ENCODE data around the gene MYO10. TPM values are rescaled to one million over a fixed set of nuclear protein-coding genes. Genes with fewer than 3 reads are reported as not detected.

Gene MYO10
- total and polyA plus RNA-seq, 3 experiments from 2014 or later = 0.11 to 0.18 TPM; not detected in 1

DNA sequence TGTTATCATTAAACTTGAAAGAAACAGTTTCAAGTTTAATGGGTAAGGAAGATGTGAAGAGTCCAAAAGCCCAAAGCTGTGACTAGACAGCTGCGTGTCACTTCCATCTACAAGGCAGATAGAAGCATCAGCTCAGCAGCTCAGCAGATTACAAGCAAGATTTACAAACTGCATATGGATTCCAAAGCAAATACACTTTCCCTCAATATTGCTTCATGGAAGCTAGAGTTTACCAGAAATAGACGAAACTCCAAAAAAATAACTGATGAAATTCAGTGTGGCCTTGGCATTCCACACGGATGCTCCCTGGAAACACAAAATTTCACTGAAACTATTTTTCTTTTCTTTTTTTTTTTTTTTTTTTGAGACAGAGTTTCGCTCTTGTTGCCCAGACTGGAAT lies 17.9 kb downstream of the MYO10 start:
- Mint-ChIP-seq H3K27me3 (peaks cover 0 to 2% of the 10 kb centered on the region in 2 donors), H3K4me1 (no peaks in the 10 kb centered on the region), H3K27ac (no peak overlapping the region), H3K36me3 (no peaks in the 10 kb centered on the region), H3K4me3 (no peak overlapping the region), H3K9me3 (peaks cover 0 to 3% (median 2%) of the 10 kb centered on the region in 5 donors)
- CTCF ChIA-PET = no interaction called here
- Histone ChIP-seq H3K4me1 (ENCODE audit: insufficient read depth, low read length) (no peaks in the 10 kb centered on the region), H3K36me3 (ENCODE audit: insufficient read depth, low read length) (no peaks in the 10 kb centered on the region), H3K27ac (ENCODE audit: low read depth, low read length) (no peak overlapping the region), H3K27me3 (ENCODE audit: insufficient read depth, low read length, poor library complexity, severe bottlenecking) (no peaks in the 10 kb centered on the region), H3K9me3 (ENCODE audit: low read length) (no peaks in the 10 kb centered on the region), H3K4me3 (ENCODE audit: low read length) (no peak overlapping the region)
- DNase-seq = no peak
- POLR2A ChIA-PET = no interaction called here

DNA sequence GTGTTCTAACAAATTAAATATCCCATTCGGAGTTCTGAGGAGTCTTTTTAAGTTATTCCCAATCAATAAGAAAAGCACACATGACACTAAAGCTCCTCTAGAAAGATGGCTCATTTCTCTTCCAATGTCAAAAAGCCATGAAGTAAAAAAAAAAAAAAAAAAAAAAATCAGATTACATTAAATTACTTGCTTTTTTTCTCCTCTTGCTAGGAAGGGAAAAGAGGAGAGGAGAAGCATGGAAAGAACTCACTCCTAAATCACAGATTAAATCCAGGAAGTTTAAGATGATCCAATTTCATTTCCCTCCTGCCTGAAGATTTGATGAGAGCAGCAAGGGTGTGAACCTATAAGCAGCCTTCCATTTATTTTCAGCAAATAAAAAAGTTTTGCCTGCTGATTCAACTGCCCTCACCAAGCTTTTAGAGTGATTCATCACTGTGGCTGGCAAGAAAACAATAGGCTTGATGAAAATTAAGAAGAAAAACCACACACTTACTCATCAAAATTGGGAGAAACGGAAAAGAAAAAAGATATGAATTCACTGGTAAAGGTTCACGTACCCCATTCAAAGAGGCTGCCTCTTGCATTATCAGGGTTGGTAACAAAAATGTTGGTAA lies 19.7 kb downstream of the MYO10 start:
- Mint-ChIP-seq H3K27ac (no peak overlapping the region), H3K27me3 (peaks cover 0 to 2% of the 10 kb centered on the region in 2 donors), H3K36me3 (no peaks in the 10 kb centered on the region), H3K4me3 (no peak overlapping the region), H3K4me1 (no peaks in the 10 kb centered on the region), H3K9me3 (peaks cover 0 to 3% (median 2%) of the 10 kb centered on the region in 5 donors)
- Histone ChIP-seq H3K36me3 (ENCODE audit: insufficient read depth, low read length) (no peaks in the 10 kb centered on the region), H3K27ac (ENCODE audit: low read depth, low read length) (no peak overlapping the region), H3K4me1 (ENCODE audit: insufficient read depth, low read length) (no peaks in the 10 kb centered on the region), H3K4me3 (ENCODE audit: low read length) (no peak overlapping the region), H3K9me3 (ENCODE audit: low read length) (no peaks in the 10 kb centered on the region), H3K27me3 (ENCODE audit: insufficient read depth, low read length, poor library complexity, severe bottlenecking) (no peaks in the 10 kb centered on the region)
- DNase-seq = no peak
- ChIA-PET CTCF (no interaction called here), POLR2A (no interaction called here)

DNA sequence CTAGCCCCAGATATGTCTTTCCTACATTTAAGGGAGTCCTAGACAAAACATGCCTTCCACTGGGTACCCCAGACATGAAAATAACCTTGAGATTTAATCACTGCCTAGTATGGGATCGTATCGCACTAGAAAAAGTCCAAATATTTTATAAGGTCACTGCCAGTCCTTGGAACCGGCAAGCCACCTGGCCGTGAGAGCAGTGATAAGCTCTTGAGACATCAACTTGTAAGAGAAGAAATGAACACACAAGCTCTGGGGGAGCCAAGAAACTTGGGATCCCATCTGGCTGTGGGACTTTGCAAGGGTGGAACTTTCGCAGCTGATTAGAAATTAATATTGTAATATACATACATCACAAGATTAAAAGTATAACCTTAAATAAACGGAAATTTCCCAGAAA lies 21.5 kb downstream of the MYO10 start:
- Mint-ChIP-seq H3K9me3 (peaks cover 0 to 7% (median 3%) of the 10 kb centered on the region in 5 donors), H3K27ac (no peak overlapping the region), H3K4me3 (no peak overlapping the region), H3K36me3 (no peaks in the 10 kb centered on the region), H3K27me3 (peaks cover 0 to 2% of the 10 kb centered on the region in 2 donors), H3K4me1 (no peaks in the 10 kb centered on the region)
- Histone ChIP-seq H3K27ac (ENCODE audit: low read depth, low read length) (no peak overlapping the region), H3K4me1 (ENCODE audit: insufficient read depth, low read length) (no peaks in the 10 kb centered on the region), H3K4me3 (ENCODE audit: low read length) (no peak overlapping the region), H3K27me3 (ENCODE audit: insufficient read depth, low read length, poor library complexity, severe bottlenecking) (no peaks in the 10 kb centered on the region), H3K36me3 (ENCODE audit: insufficient read depth, low read length) (no peaks in the 10 kb centered on the region), H3K9me3 (ENCODE audit: low read length) (no peaks in the 10 kb centered on the region)
- ChIA-PET POLR2A (no interaction called here), CTCF (no interaction called here)
- DNase-seq = no peak

DNA sequence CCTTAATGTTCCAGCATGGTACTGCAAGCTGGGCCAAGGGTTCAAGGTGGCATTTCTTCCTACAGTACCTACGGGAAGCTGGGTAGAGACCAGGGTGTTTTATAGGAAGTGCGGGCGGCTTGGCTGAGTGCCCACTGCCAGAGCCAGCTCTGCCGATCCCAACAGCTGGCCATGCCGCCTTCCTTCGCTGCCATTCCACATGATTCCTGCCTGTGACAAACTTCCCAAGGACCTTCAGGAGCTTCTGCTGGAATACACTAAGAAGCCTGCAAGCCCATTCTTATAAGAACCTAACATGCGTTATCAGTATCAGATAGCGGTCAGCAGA lies 22.0 kb downstream of the MYO10 start:
- Histone ChIP-seq H3K4me3 (ENCODE audit: low read length) (no peak overlapping the region), H3K4me1 (ENCODE audit: insufficient read depth, low read length) (no peaks in the 10 kb centered on the region), H3K27me3 (ENCODE audit: insufficient read depth, low read length, poor library complexity, severe bottlenecking) (no peaks in the 10 kb centered on the region), H3K9me3 (ENCODE audit: low read length) (no peaks in the 10 kb centered on the region), H3K27ac (ENCODE audit: low read depth, low read length) (no peak overlapping the region), H3K36me3 (ENCODE audit: insufficient read depth, low read length) (no peaks in the 10 kb centered on the region)
- CTCF ChIA-PET = no interaction called here
- Mint-ChIP-seq H3K27me3 (peaks cover 0 to 2% of the 10 kb centered on the region in 2 donors), H3K27ac (no peak overlapping the region), H3K9me3 (peaks cover 0 to 7% (median 2%) of the 10 kb centered on the region in 5 donors), H3K36me3 (no peaks in the 10 kb centered on the region), H3K4me3 (no peak overlapping the region), H3K4me1 (no peaks in the 10 kb centered on the region)
- POLR2A ChIA-PET = no interaction called here
- DNase-seq = no peak

DNA sequence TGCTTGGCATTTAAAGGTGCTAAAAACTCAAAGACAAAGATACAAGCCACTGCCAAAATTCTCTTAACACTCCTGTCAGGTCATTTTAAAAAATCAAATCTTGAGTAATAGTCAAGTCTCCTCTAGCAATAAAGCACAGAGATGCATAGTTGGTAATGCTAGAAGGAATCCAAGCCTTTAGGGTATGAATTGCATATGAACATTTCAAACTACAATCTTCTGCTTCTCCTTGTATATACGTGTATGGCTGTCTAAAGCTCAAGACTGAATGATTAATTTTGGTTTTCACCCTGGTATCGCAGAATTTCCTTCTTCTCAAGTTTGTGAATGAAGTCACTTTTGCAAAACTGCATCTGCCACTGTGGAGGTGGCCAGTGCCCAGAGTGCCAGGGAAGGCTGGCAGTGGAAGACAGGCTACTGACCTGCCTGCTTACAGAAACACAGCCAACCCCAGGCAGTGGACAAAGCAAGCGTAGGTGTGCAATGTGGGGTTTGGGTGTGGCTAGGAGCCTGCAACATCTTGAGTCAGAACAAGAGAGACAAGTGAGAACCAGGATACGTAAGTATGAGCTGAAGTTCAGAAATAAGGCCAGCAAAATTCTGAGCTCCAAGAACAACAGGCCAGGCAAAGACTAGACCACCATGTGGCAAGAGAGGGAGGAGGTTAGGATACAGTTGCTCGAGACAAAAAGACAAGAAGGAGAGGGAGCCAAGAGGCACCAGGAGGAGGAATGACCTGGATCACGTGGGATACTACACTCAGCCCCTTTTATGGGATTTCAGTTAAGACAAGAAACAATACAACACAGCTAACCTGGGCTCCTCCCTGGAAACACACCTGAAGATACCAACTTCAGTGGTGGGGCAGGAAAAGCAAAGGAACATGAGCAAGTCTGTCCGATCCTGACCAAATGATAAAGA lies 22.6 kb downstream of the MYO10 start:
- POLR2A ChIA-PET = no interaction called here
- no peaks in the 10 kb centered on the region for H3K4me1 Mint-ChIP-seq

DNA sequence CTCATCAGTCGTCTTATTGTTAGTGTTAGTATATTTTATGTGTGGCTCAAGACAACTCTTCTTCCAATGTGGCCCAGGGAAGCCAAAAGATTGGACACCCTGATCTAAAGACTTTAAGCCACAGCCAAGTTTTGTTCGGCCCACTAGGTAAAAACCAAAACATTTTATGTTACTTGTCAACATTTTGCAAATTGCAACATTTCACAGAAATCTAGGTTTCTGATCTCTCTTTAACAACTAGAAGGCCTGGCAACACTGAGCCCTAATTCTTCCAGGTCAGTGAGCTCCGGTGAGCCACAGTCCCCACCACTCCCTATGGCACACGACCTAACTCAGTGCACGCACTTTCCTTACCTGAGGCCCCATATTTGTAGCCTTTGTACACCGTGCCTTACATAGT lies 24.0 kb downstream of the MYO10 start:
- no peak overlapping the region for H3K4me3 ChIP-seq (ENCODE audit: low read length)
- ChIA-PET CTCF (no interaction called here), POLR2A (no interaction called here)
- no peak overlapping the region for H3K4me3 Mint-ChIP-seq
- H3K27me3 Mint-ChIP-seq = no peaks in the 10 kb centered on the region
- no peaks in the 10 kb centered on the region for H3K36me3 Mint-ChIP-seq
- H3K27ac Mint-ChIP-seq = no peak overlapping the region
- no peaks in the 10 kb centered on the region for H3K4me1 ChIP-seq (ENCODE audit: insufficient read depth, low read length)
- H3K4me1 Mint-ChIP-seq = no peaks in the 10 kb centered on the region
- H3K27me3 ChIP-seq (ENCODE audit: insufficient read depth, low read length, poor library complexity, severe bottlenecking) = no peaks in the 10 kb centered on the region
- no peaks in the 10 kb centered on the region for H3K36me3 ChIP-seq (ENCODE audit: insufficient read depth, low read length)
- no peak overlapping the region for H3K27ac ChIP-seq (ENCODE audit: low read depth, low read length)
- no peak for DNase-seq
- H3K9me3 Mint-ChIP-seq = peaks cover 0 to 13% (median 2%) of the 10 kb centered on the region in 5 donors
- no peaks in the 10 kb centered on the region for H3K9me3 ChIP-seq (ENCODE audit: low read length)

More for the DNA sequence above, 22.6 kb downstream of the MYO10 start:
- H3K27me3 Mint-ChIP-seq = peaks cover 0 to 2% of the 10 kb centered on the region in 2 donors
- no peaks in the 10 kb centered on the region for H3K4me1 ChIP-seq (ENCODE audit: insufficient read depth, low read length)
- H3K36me3 ChIP-seq (ENCODE audit: insufficient read depth, low read length) = no peaks in the 10 kb centered on the region
- H3K27me3 ChIP-seq (ENCODE audit: insufficient read depth, low read length, poor library complexity, severe bottlenecking) = no peaks in the 10 kb centered on the region
- DNase-seq = no peak
- no peak overlapping the region for H3K4me3 ChIP-seq (ENCODE audit: low read length)
- no peaks in the 10 kb centered on the region for H3K36me3 Mint-ChIP-seq
- H3K27ac ChIP-seq (ENCODE audit: low read depth, low read length) = no peak overlapping the region
- no peak overlapping the region for H3K4me3 Mint-ChIP-seq
- H3K9me3 ChIP-seq (ENCODE audit: low read length) = no peaks in the 10 kb centered on the region
- H3K27ac Mint-ChIP-seq = no peak overlapping the region
- CTCF ChIA-PET = no interaction called here
- peaks cover 0 to 13% (median 2%) of the 10 kb centered on the region in 5 donors for H3K9me3 Mint-ChIP-seq

DNA sequence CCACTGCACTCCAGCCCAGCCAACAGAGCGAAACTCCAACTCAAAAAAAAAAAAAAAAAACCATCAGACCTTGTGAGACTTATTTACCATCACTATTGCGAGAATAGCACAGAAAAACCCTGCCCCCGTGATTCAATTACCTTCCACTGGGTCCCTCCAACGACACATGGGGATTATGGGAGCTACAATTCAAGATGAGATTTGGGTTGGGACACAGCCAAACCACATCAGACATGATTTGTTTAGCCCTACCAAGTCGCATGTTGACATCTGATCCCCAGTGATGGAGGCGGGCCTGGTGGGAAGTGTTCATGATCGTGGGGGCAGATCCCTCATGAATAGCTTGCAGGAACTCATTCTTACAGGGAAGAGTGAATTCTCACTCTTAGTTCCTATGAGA lies 26.6 kb downstream of the MYO10 start:
- Mint-ChIP-seq H3K27ac (no peak overlapping the region), H3K27me3 (no peaks in the 10 kb centered on the region)
- CTCF ChIA-PET = no interaction called here

DNA sequence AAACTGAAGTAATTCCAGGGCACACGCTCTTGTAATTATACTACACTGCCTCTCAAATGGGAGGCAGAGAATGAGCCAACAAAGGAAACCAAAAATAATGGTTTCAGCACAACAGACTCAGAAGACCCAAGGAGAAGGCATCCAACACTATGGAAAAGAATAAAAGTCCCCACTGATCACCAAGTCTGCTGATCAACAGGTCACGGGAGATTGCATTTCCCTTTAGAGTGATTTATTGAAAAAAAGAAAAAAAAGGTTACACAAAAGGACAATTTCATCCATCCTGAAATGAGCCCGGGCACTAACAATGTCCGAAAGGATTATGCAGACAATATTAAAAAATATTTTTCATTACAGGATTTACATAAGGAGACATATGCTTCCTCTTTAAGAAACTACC lies 28.8 kb downstream of the MYO10 start:
- Mint-ChIP-seq H3K4me3 (no peak overlapping the region), H3K4me1 (no peaks in the 10 kb centered on the region), H3K9me3 (peaks cover 0 to 19% (median 4%) of the 10 kb centered on the region in 5 donors), H3K36me3 (no peaks in the 10 kb centered on the region), H3K27me3 (no peaks in the 10 kb centered on the region), H3K27ac (no peak overlapping the region)
- ChIA-PET CTCF (no interaction called here), POLR2A (no interaction called here)
- no peaks in the 10 kb centered on the region for H3K9me3 ChIP-seq (ENCODE audit: low read length)
- H3K27ac ChIP-seq (ENCODE audit: low read depth, low read length) = no peak overlapping the region
- DNase-seq = no peak
- no peaks in the 10 kb centered on the region for H3K36me3 ChIP-seq (ENCODE audit: insufficient read depth, low read length)
- no peaks in the 10 kb centered on the region for H3K4me1 ChIP-seq (ENCODE audit: insufficient read depth, low read length)
- H3K27me3 ChIP-seq (ENCODE audit: insufficient read depth, low read length, poor library complexity, severe bottlenecking) = no peaks in the 10 kb centered on the region
- no peak overlapping the region for H3K4me3 ChIP-seq (ENCODE audit: low read length)

More for the DNA sequence above, 26.6 kb downstream of the MYO10 start:
- no peaks in the 10 kb centered on the region for H3K4me1 Mint-ChIP-seq
- POLR2A ChIA-PET = no interaction called here
- Histone ChIP-seq H3K4me3 (ENCODE audit: low read length) (no peak overlapping the region), H3K27ac (ENCODE audit: low read depth, low read length) (no peak overlapping the region), H3K4me1 (ENCODE audit: insufficient read depth, low read length) (no peaks in the 10 kb centered on the region), H3K27me3 (ENCODE audit: insufficient read depth, low read length, poor library complexity, severe bottlenecking) (no peaks in the 10 kb centered on the region), H3K9me3 (ENCODE audit: low read length) (no peaks in the 10 kb centered on the region), H3K36me3 (ENCODE audit: insufficient read depth, low read length) (no peaks in the 10 kb centered on the region)
- H3K9me3 Mint-ChIP-seq = peaks cover 0 to 13% (median 4%) of the 10 kb centered on the region in 5 donors
- H3K36me3 Mint-ChIP-seq = no peaks in the 10 kb centered on the region
- no peak for DNase-seq
- no peak overlapping the region for H3K4me3 Mint-ChIP-seq
